Measurements from ENCODE around the gene NFATC2.

GRCh38 chr20:51447765-51448148, 94.8 kb downstream of the NFATC2 start:
- TF ChIP-seq POLR2AphosphoS5 (IDR thresholded peaks at IDR 0.05; ENCODE audit: low read depth, low read length) (no peak), SIN3A (IDR thresholded peaks at IDR 0.05; ENCODE audit: low read depth) (no peak), CTCF (IDR thresholded peaks at IDR 0.05 in 2 of 3, conservative IDR thresholded peaks at IDR 0.05 in 1 of 3; ENCODE audit: borderline replicate concordance in 1 of 3, insufficient read depth in 1 of 3, low read depth in 2 of 3, low read length in 2 of 3) (no peak), POLR2A (IDR thresholded peaks at IDR 0.05; ENCODE audit: borderline replicate concordance, extremely low read depth, insufficient read depth, insufficient read length) (no peak), FOSL1 (IDR thresholded peaks at IDR 0.05; ENCODE audit: low read depth) (no peak), REST (IDR thresholded peaks at IDR 0.05; ENCODE audit: low read depth) (no peak), EZH2phosphoT487 (IDR thresholded peaks at IDR 0.05; ENCODE audit: borderline replicate concordance) (no peak), YY1 (IDR thresholded peaks at IDR 0.05; ENCODE audit: extremely low read depth, insufficient replicate concordance, low read depth, low read length) (no peak), ZFX (IDR thresholded peaks at IDR 0.05) (no peak), RAD21 (IDR thresholded peaks at IDR 0.05; ENCODE audit: low read depth) (no peak), EZH2 (IDR thresholded peaks at IDR 0.05) (no peak)

Data from HCT116 (cell line).